ENCODE results near the gene PMP22. TPM values are rescaled to one million over a fixed set of nuclear protein-coding genes. Genes with fewer than 3 reads are reported as not detected.

PMP22 gene
- total and polyA plus RNA-seq, 2 donors from 2014 or later, result 37.0 to 73.6 TPM

GRCh38 chr17:15181816-15182215 lies 83.3 kb downstream of the PMP22 start:
- DNase-seq (no peak), FAIRE-seq (no peak)
- no peaks in the 10 kb centered on the region for H3K27me3 ChIP-seq (ENCODE audit: control insufficient read depth, insufficient read depth, low read length)
- H3K4me3 ChIP-seq (ENCODE audit: low read length in 3 of 3), result no peak overlapping the region
- no peaks in the 10 kb centered on the region for H3K36me3 ChIP-seq (ENCODE audit: control insufficient read depth in 2 of 3, insufficient read depth in 3 of 3, low read length in 3 of 3)
- no peak overlapping the region for H3K27ac ChIP-seq (ENCODE audit: low read depth in 2 of 2, low read length in 2 of 2)
- H3K9me3 ChIP-seq (ENCODE audit: control insufficient read depth in 2 of 3, insufficient read depth in 1 of 3, low read length in 3 of 3), result no peaks in the 10 kb centered on the region
- H3K9ac ChIP-seq (ENCODE audit: low read length in 3 of 3), result no peak overlapping the region
- intact Hi-C loops (cut with DNase I), result no loop called here
- no peak for TF ChIP-seq CTCF (IDR thresholded peaks at IDR 0.05; ENCODE audit: borderline replicate concordance, extremely low read depth, insufficient read depth)
- H3K4me1 ChIP-seq (ENCODE audit: control insufficient read depth in 2 of 3, insufficient read depth in 2 of 3, low read depth in 1 of 3, low read length in 3 of 3), result peaks cover 0 to 4% (median 0%) of the 10 kb centered on the region in 3 donors

GRCh38 chr17:15181333-15181732 lies 83.8 kb downstream of the PMP22 start:
- Histone ChIP-seq H3K4me3 (ENCODE audit: low read length in 3 of 3) (no peak overlapping the region), H3K27ac (ENCODE audit: low read depth in 2 of 2, low read length in 2 of 2) (no peak overlapping the region), H3K36me3 (ENCODE audit: control insufficient read depth in 2 of 3, insufficient read depth in 3 of 3, low read length in 3 of 3) (no peaks in the 10 kb centered on the region), H3K9me3 (ENCODE audit: control insufficient read depth in 2 of 3, insufficient read depth in 1 of 3, low read length in 3 of 3) (no peaks in the 10 kb centered on the region), H3K27me3 (ENCODE audit: control insufficient read depth, insufficient read depth, low read length) (no peaks in the 10 kb centered on the region), H3K9ac (ENCODE audit: low read length in 3 of 3) (no peak overlapping the region), H3K4me1 (ENCODE audit: control insufficient read depth in 2 of 3, insufficient read depth in 2 of 3, low read depth in 1 of 3, low read length in 3 of 3) (peaks cover 0 to 4% (median 0%) of the 10 kb centered on the region in 3 donors)
- DNase-seq (no peak), FAIRE-seq (no peak)
- intact Hi-C loops (cut with DNase I), result no loop called here
- TF ChIP-seq CTCF (IDR thresholded peaks at IDR 0.05; ENCODE audit: borderline replicate concordance, extremely low read depth, insufficient read depth), result no peak

GRCh38 chr17:15180121-15180561 lies 85.0 kb downstream of the PMP22 start:
- Histone ChIP-seq H3K36me3 (ENCODE audit: control insufficient read depth in 2 of 3, insufficient read depth in 3 of 3, low read length in 3 of 3) (no peaks in the 10 kb centered on the region), H3K9me3 (ENCODE audit: control insufficient read depth in 2 of 3, insufficient read depth in 1 of 3, low read length in 3 of 3) (no peaks in the 10 kb centered on the region), H3K9ac (ENCODE audit: low read length in 3 of 3) (no peak overlapping the region), H3K4me1 (ENCODE audit: control insufficient read depth in 2 of 3, insufficient read depth in 2 of 3, low read depth in 1 of 3, low read length in 3 of 3) (peaks cover 0 to 1% (median 0%) of the 10 kb centered on the region in 3 donors), H3K27ac (ENCODE audit: low read depth in 2 of 2, low read length in 2 of 2) (no peak overlapping the region), H3K27me3 (ENCODE audit: control insufficient read depth, insufficient read depth, low read length) (no peaks in the 10 kb centered on the region), H3K4me3 (ENCODE audit: low read length in 3 of 3) (no peak overlapping the region)
- no peak for DNase-seq
- no peak for TF ChIP-seq CTCF (IDR thresholded peaks at IDR 0.05; ENCODE audit: borderline replicate concordance, extremely low read depth, insufficient read depth)
- intact Hi-C loops (cut with DNase I), result no loop called here
- no peak for FAIRE-seq

Small RNAs within 50 kb of the gene (microRNA-seq; reads per million reads assigned to microRNA genes)
- gene MIR4731, result 1.0 reads per million

Other genes with a start within 250 kb of the PMP22 start
- gene TEKT3, start 76.3 kb upstream of the PMP22 start, total RNA-seq, result 1.4 TPM
- not detected for gene TEKT3, start 76.3 kb upstream of the PMP22 start, polyA plus RNA-seq (ENCODE audit: insufficient read depth, low read depth, low replicate concordance)
- 8.0 TPM for gene CDRT4, start 202.3 kb upstream of the PMP22 start, total RNA-seq
- gene CDRT4, start 202.3 kb upstream of the PMP22 start, polyA plus RNA-seq (ENCODE audit: insufficient read depth, low read depth, low replicate concordance), result 4.6 TPM